GM23248 (cell line): ENCODE results near the gene RIC1. TPM values are rescaled to one million over a fixed set of nuclear protein-coding genes. Genes with fewer than 3 reads are reported as not detected.
A peak's percentile ranks its signal among the peaks of the same experiment; 100 is the strongest.
"Not testable (repeated sequence)": the region's sequence is repeated elsewhere in the genome, so short reads cannot be mapped to it uniquely, and the experiment has no call there.

ENCODE experiments used
- DNase-seq: peaks from one replicate; pipeline ENCODE4 v3.0.0-alpha.2; 2015
- H2AFZ ChIP-seq: fragments of 200-600 bp; sonication (generic); 2 replicates; pipeline ENCODE4 v1.6.1; 2016; ENCODE audit warnings: antibody characterized with exemption
- H3F3A ChIP-seq: fragments of 200-600 bp; sonication (generic); 2 replicates; pipeline ENCODE4 v1.6.1; 2016; ENCODE audit warnings: mild to moderate bottlenecking, antibody characterized with exemption, mixed run types; ENCODE audit not compliant: insufficient read depth
- H3K27ac ChIP-seq: fragments of 200-600 bp; sonication (generic); 2 replicates; pipeline ENCODE4 v1.5.1; 2016; ENCODE audit warnings: mild to moderate bottlenecking
- H3K27me3 ChIP-seq: fragments of 200-600 bp; sonication (generic); replicated peaks from 2 replicates; pipeline ENCODE4 v1.6.1; 2016; ENCODE audit warnings: mild to moderate bottlenecking; ENCODE audit not compliant: insufficient read depth
- H3K36me3 ChIP-seq: fragments of 200-600 bp; sonication (generic); 2 replicates; pipeline ENCODE4 v1.6.1; 2016; ENCODE audit warnings: low read depth, mild to moderate bottlenecking
- H3K4me1 ChIP-seq: fragments of 200-600 bp; sonication (generic); 2 replicates; pipeline ENCODE4 v1.6.1; 2016; ENCODE audit warnings: mild to moderate bottlenecking; ENCODE audit not compliant: insufficient read depth
- H3K4me2 ChIP-seq: fragments of 200-600 bp; sonication (generic); one replicate; pipeline ENCODE4 v1.6.1; 2016; ENCODE audit warnings: mild to moderate bottlenecking; ENCODE audit not compliant: unreplicated experiment
- H3K4me3 ChIP-seq: fragments of 200-600 bp; sonication (generic); 2 replicates; pipeline ENCODE4 v1.5.1; 2016; ENCODE audit warnings: mild to moderate bottlenecking
- H3K79me2 ChIP-seq: fragments of 200-600 bp; sonication (generic); 2 replicates; pipeline ENCODE4 v1.6.1; 2016; ENCODE audit warnings: mild to moderate bottlenecking; ENCODE audit not compliant: insufficient read depth
- H3K9ac ChIP-seq: fragments of 200-600 bp; sonication (generic); 2 replicates; pipeline ENCODE4 v1.6.1; 2016; ENCODE audit warnings: mild to moderate bottlenecking
- H3K9me2 ChIP-seq: fragments of 200-600 bp; sonication (generic); 2 replicates; pipeline ENCODE4 v1.6.1; 2016; ENCODE audit warnings: mixed run types, mild to moderate bottlenecking, moderate library complexity; ENCODE audit not compliant: insufficient read depth
- H3K9me3 ChIP-seq: fragments of 200-600 bp; sonication (generic); one replicate; pipeline ENCODE4 v1.6.1; 2017; ENCODE audit warnings: low read depth
- H4K20me1 ChIP-seq: fragments of 200-600 bp; sonication (generic); 2 replicates; pipeline ENCODE4 v1.6.0; 2016; ENCODE audit not compliant: insufficient read depth
- EZH2 ChIP-seq: fragments of 200-600 bp; sonication (generic); IDR thresholded peaks from 2 replicates; pipeline ENCODE4 v1.6.1; 2018; ENCODE audit warnings: antibody characterized with exemption, mild to moderate bottlenecking; ENCODE audit not compliant: insufficient read depth, poor library complexity, severe bottlenecking
- EZH2phosphoT487 ChIP-seq: fragments of 200-600 bp; sonication (generic); IDR thresholded peaks from 2 replicates; pipeline ENCODE4 v1.6.1; 2018; ENCODE audit warnings: antibody characterized with exemption, moderate library complexity, mild to moderate bottlenecking, low read depth; ENCODE audit not compliant: insufficient read depth
- WGBS, 2 experiments: methylation state at CpG; one replicate each; pipeline ENCODE4 v1.1.6; 2015 to 2017; ENCODE audit warnings: low lambda C conversion rate in 2 of 2, low coverage in 1 of 2; ENCODE audit errors: missing lambda C conversion rate in 2 of 2; 5-methylcytosine and 5-hydroxymethylcytosine counted together
- in situ Hi-C: fragments of 300-500 bp; cut with MboI; formaldehyde crosslinking; loops from 2 replicates; pipeline ENCODE4 v1.15.0; 2020
- polyA plus RNA-seq: library from polyadenylated mRNA; unstranded; fragments of >200 nt; fragmentation: Nextera tagmentation; extraction: Ambion mirVana; gene quantifications from 2 replicates; pipeline ENCODE4 v1.2.1, GENCODE V29; 2016
- total RNA-seq: library from RNA; depleted of rRNA; stranded (reverse); fragments of >200 nt; shearing (Covaris generic); gene quantifications from 2 replicates; pipeline ENCODE4 v1.2.3, GENCODE V29; 2014; rRNA removed

Gene RIC1, protein sequence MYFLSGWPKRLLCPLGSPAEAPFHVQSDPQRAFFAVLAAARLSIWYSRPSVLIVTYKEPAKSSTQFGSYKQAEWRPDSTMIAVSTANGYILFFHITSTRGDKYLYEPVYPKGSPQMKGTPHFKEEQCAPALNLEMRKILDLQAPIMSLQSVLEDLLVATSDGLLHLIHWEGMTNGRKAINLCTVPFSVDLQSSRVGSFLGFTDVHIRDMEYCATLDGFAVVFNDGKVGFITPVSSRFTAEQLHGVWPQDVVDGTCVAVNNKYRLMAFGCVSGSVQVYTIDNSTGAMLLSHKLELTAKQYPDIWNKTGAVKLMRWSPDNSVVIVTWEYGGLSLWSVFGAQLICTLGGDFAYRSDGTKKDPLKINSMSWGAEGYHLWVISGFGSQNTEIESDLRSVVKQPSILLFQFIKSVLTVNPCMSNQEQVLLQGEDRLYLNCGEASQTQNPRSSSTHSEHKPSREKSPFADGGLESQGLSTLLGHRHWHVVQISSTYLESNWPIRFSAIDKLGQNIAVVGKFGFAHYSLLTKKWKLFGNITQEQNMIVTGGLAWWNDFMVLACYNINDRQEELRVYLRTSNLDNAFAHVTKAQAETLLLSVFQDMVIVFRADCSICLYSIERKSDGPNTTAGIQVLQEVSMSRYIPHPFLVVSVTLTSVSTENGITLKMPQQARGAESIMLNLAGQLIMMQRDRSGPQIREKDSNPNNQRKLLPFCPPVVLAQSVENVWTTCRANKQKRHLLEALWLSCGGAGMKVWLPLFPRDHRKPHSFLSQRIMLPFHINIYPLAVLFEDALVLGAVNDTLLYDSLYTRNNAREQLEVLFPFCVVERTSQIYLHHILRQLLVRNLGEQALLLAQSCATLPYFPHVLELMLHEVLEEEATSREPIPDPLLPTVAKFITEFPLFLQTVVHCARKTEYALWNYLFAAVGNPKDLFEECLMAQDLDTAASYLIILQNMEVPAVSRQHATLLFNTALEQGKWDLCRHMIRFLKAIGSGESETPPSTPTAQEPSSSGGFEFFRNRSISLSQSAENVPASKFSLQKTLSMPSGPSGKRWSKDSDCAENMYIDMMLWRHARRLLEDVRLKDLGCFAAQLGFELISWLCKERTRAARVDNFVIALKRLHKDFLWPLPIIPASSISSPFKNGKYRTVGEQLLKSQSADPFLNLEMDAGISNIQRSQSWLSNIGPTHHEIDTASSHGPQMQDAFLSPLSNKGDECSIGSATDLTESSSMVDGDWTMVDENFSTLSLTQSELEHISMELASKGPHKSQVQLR (N-terminal part only)
- total RNA-seq: 39.6 and 48.7 TPM in 2 replicates
- polyA plus RNA-seq: 13.0 and 13.7 TPM in 2 replicates

DNA sequence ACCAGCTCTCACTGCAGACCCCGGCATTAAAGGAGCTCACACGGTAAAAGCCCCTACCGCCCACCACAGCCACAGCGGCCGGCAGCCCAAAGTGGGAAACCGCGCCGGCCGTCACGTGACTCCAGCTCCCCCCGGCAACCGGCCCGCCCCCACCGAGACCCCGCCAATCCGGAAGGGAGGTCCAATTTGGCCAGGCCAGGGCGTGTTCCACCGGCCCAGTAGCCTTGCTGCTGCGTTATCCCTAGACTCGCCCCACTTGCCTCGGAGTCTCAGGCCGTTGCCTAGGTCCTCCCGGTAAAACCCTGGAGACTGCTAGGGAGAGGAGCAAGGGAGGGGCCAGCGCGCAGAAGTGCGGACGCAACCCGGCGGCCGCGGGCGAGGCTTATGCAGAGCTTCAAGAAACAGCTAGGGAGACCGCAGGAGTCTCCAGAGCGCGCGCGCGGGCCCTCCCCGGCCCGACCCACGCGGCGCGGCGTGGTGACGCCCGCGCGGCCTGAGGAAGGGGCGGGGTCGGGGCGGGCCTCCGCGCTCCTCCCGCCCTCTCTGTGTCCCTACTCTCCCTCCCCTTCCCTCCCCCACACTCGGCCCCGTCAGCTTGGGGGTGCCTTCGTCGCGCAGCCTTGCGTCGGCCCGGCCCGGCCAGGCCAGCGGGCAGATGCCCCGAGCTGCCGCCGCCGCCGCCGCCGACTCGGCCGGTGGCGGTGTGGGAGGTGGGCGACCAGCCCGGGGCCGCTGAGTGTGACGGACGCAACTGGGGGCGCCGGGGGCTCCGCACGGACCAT is at the start of gene RIC1:
Gene RIC1 (plus strand): TSS at position 578 of the 782 bp plus-strand sequence. CDS start 203 bp downstream, at position 781.
- peaks cover 43% of the 10 kb centered on the region for H3K4me1 ChIP-seq
- no peak for TF ChIP-seq EZH2phosphoT487
- TF ChIP-seq EZH2: no peak
- WGBS, 2 experiments: 0 to 2% methylated on average over 57 of the region's 84 CpGs
- H3K27me3 ChIP-seq: no peaks in the 10 kb centered on the region
- no peaks in the 10 kb centered on the region for H3K9me3 ChIP-seq
- peaks cover 37% of the 10 kb centered on the region for H3F3A ChIP-seq
- peaks cover 84% of the 10 kb centered on the region for H3K79me2 ChIP-seq
- H3K4me3 ChIP-seq: peak within 1 kb of the TSS; percentile 92
- no peaks in the 10 kb centered on the region; the same call in 1 of the 2 replicates for H4K20me1 ChIP-seq
- no peaks in the 10 kb centered on the region for H3K36me3 ChIP-seq
- peak within 1 kb of the TSS; percentile 87 for H3K9ac ChIP-seq
- H3K27ac ChIP-seq: peak within 1 kb of the TSS; percentile 81
- no peaks in the 10 kb centered on the region for H3K9me2 ChIP-seq
- in situ Hi-C loops: no loop called here
- peak; percentile 98 for DNase-seq
- peak within 1 kb of the TSS; percentile 92 for H3K4me2 ChIP-seq
- peak within 1 kb of the TSS; percentile 73 for H2AFZ ChIP-seq

DNA sequence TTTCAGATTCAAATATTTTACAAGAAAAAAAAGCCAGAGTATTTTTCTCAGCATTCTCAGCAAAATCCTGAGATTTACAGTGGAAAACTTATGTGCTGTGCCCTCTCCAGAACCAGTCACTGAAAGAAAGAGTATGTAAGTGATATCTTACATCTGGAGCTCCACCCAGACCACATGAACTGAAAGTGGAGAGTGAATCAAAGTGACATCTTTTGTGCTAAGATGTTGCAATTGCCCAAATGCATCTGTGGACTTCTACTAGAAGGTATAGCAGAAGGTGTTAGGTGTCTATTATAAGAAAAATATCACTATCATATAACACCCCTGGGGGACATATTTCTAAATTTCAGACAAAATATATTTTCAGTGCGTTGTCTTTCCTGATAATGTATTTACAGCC is 49.0 kb upstream of the RIC1 start:
- 88 to 94% methylated on average over 1 of the region's 1 CpG for WGBS, 2 experiments
- H3K79me2 ChIP-seq: no peaks in the 10 kb centered on the region
- no peaks in the 10 kb centered on the region for H3K9me3 ChIP-seq
- no peak overlapping the region for H3K27ac ChIP-seq
- in situ Hi-C loops: no loop called here
- H3K27me3 ChIP-seq: no peaks in the 10 kb centered on the region
- H3K9me2 ChIP-seq: no peaks in the 10 kb centered on the region
- peak; percentile 7 for DNase-seq
- H3K9ac ChIP-seq: no peak overlapping the region
- H4K20me1 ChIP-seq: no peaks in the 10 kb centered on the region
- H3F3A ChIP-seq: peaks cover 33% of the 10 kb centered on the region
- no peaks in the 10 kb centered on the region for H3K36me3 ChIP-seq
- TF ChIP-seq EZH2: no peak
- no peak for TF ChIP-seq EZH2phosphoT487
- peaks cover 27% of the 10 kb centered on the region for H3K4me1 ChIP-seq
- H2AFZ ChIP-seq: no peak overlapping the region
- no peak overlapping the region for H3K4me2 ChIP-seq
- no peak overlapping the region for H3K4me3 ChIP-seq

DNA sequence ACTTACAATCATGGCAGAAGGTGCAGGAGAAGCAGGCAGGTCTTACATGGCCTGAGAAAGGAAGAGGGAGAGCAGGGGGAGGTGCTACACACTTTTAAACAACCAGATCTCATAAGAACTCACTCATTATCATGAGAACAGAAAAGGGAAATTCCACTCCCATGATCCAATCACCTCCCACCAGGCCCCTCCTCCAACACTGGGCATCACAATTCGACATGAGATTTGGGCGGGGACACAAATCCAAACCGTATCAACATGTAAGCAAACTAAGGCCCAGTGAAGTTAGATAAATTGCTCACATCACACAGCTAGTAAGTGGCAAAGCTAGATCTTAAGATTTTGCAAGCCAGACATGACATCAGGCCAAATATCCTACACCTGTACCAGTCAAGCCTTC is 48.3 kb upstream of the RIC1 start:
- Histone ChIP-seq H3K27me3 (no peaks in the 10 kb centered on the region), H3K79me2 (no peaks in the 10 kb centered on the region), H2AFZ (no peak overlapping the region), H3K4me1 (peaks cover 27% of the 10 kb centered on the region), H3K9me3 (no peaks in the 10 kb centered on the region), H4K20me1 (no peaks in the 10 kb centered on the region), H3F3A (peaks cover 33% of the 10 kb centered on the region), H3K4me2 (no peak overlapping the region), H3K9ac (no peak overlapping the region), H3K4me3 (no peak overlapping the region), H3K27ac (no peak overlapping the region), H3K9me2 (no peaks in the 10 kb centered on the region), H3K36me3 (no peaks in the 10 kb centered on the region)
- TF ChIP-seq EZH2phosphoT487 (no peak), EZH2 (no peak)
- in situ Hi-C loops: no loop called here
- 96 to 98% methylated on average over 3 of the region's 3 CpGs for WGBS, 2 experiments
- no peak for DNase-seq

- H4K20me1 ChIP-seq, H3K36me3 ChIP-seq, H3K9me3 ChIP-seq, DNase-seq, H3K79me2 ChIP-seq, H2AFZ ChIP-seq, H3K9me2 ChIP-seq, H3K27ac ChIP-seq, in situ Hi-C loops, H3K4me3 ChIP-seq, H3K27me3 ChIP-seq, H3K4me2 ChIP-seq, H3K9ac ChIP-seq: not testable (repeated sequence)
- whole genome bisulfite sequencing, 2 experiments: 98 to 100% methylated on average over 2 of the region's 2 CpGs
- Histone ChIP-seq H3K4me1 (peaks cover 38% of the 10 kb centered on the region), H3F3A (peaks cover 42% of the 10 kb centered on the region)
These were observed 47.2 kb upstream of the RIC1 start for GRCh38 chr9:5581706-5582105.
